NCI-H2081 (cell line): ENCODE data around the gene PCDH9.

Source experiments
- DNase-seq, 2 experiments: peaks; one replicate each; lab custom pipeline; 2025; lab: John Stamatoyannopoulos, UW

PCDH9 gene

DNA sequence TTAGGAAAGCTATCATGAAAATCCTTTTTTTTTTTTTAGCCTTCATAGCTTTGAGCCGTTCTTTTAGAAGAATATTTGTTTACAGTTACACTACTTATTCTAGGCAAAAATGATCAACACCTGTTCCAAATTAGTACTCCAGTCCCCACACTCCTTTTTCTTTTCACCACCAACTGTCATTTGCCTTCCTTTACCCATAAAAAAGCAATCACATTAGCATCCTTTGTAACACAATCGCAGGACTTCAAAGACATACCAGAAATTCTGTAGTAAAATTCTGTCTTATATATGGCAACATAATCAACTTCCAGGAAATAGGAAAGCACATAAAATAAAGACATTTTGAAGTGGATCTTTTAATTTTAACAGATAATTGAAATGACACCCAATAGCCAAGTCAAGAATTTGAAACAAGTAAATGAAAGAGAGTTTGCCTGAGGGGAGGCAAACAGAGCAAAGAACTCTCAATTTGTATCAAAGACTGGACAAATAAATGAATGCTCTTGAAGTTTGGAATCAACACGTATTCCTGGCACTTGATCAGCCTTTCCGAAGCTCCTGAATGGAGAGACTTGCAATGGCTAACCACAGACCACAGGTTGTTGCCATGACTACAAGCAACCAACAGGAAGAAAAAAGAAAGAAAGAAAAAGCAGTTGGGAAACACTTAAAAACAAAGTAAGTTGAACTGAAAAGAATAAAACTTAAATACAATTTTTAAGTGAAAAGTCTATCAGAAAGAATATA, 206.8 kb downstream of the PCDH9 start:
- DNase-seq = peak; percentile 32 to 57

GRCh38 chr13:67018775-67019174, 211.4 kb downstream of the PCDH9 start:
- DNase-seq = no peak

DNA sequence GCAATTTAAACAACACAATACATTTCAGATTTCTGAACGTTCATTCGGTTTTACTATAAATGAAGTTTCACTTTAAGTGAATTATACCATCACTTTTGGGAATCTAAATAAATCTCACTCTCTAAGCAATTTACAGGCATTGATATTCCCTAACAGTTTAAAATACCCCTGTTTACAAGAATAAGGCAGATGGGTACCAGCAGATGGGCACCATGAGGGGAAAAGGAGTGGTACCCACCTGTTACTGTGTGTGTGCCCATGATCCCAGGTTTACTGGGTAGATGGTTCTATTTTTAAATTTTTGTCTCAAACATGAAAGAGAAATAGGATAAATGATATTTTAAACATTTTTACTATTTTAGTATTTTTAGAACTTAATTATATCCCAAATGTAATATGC, 212.9 kb downstream of the PCDH9 start:
- DNase-seq = no peak

- no peak for DNase-seq
These were observed 214.0 kb downstream of the PCDH9 start for GRCh38 chr13:67015976-67016600.

GRCh38 chr13:67014399-67014798, 215.7 kb downstream of the PCDH9 start:
- DNase-seq = no peak

- no peak for DNase-seq
These were observed 216.4 kb downstream of the PCDH9 start for GRCh38 chr13:67013709-67014108.

GRCh38 chr13:67008075-67008668, 222.0 kb downstream of the PCDH9 start:
- no peak for DNase-seq

- DNase-seq = no peak
These were observed 225.6 kb downstream of the PCDH9 start for GRCh38 chr13:67004511-67004910.

DNA sequence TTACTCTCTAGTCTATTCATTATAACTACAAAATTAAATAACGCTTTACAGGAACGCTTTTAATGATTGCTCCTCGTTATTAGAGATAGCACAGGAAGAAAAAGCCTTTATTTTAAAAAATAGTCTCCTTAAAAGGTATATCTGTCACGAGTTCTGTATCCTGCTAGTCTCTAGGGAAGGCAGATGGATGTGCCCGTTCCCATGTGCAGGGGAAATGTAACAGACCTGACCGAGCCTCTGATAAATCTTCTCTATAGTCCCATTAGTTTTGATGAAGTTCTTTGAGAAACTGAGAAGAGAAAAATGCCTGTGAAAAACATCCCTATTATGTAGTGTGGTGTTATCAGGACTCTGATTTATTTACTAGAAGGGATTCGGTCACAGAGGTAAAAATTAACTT, 226.4 kb downstream of the PCDH9 start:
- DNase-seq = no peak

DNA sequence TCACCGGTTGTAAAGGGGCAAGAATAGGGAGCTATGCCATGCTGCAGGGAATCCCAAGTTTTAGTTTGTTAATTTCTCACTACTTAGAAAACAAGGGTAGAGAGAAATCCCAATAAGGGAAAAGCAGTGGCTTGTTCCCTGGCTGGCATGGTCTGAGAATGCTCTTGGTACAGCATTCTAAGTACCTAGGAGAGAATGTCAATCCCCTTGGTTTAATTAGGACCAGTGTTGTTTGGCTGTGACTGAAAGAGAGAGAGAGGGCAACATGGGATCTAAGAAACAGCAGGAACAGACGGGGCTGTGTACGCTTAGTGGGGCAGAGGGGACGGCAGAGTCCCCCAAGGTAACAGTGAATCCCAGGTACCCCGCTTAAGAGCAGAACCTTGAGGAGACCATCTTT, 228.8 kb downstream of the PCDH9 start:
- DNase-seq = no peak

DNA sequence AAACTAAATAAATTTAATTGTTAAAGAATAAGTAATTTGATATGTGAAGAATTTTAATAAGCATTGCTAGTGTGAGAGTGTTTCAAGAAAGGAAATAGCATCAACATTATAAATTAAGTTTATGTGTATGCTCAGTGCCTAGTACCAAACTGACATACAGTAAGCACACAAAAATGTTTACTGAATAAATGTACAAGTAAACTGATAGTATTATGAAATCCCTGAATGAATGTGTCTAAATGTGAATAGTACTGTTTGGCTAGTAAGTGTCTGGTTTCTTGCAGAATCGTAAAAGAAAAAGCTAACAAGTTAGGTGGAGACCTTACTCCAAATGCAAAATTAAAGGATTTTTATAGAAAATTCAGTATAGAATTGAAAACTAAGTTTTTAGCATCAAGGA, 233.6 kb downstream of the PCDH9 start:
- DNase-seq = no peak

DNA sequence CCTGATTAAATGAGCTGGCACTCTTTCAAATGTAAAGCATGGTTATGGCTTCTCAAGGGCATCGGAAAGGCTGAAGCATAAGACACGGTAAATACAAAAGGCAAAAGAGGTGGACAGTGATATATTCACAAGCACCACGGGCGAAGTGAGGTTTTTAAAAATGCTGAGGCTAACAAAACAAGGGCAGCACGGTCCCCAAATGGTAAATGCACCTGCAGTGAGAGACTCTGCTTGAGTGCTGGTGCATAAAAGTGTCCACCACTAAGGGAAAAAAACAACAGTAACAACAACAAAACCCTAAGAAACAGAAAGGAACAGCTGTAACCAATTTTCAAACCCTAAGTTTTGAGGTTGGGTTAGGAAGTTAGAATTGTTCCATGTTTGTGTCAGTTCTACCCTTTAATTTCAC, 234.9 kb downstream of the PCDH9 start:
- no peak for DNase-seq

DNA sequence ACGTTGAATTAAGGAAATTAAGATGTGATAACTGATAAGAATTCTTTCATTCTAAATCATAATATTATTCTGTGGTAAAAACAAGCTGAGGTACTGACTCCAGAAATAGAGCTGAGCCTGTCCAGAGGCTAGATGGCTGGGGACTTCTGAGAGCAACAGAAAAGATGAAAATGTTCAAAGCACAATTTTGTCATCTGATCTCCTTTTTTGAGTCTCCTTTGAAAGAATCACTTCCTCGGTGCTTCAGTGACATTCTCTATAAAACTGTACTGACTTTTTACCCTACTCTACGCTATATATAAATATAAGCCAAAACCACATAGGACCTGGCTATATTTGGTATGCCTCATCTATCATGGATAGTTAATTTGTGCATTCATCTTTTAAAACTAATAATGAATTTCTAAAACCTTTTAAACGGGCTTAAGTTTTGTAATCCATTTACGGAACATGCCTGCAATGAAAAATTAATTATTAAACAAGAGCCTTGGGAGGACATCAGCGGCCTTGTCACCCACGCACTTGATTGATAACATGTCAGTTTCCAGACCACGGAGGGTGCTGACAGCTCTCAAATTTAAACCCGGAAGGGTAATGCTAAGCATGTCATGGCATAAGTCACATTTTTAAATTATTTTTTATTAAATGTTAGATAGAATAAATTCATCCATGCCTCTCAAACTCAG, 235.5 kb downstream of the PCDH9 start:
- DNase-seq = no peak

GRCh38 chr13:66994097-66994496, 236.0 kb downstream of the PCDH9 start:
- DNase-seq = peak; percentile 80 to 84

GRCh38 chr13:66992719-66993118, 237.4 kb downstream of the PCDH9 start:
- DNase-seq = no peak

DNA sequence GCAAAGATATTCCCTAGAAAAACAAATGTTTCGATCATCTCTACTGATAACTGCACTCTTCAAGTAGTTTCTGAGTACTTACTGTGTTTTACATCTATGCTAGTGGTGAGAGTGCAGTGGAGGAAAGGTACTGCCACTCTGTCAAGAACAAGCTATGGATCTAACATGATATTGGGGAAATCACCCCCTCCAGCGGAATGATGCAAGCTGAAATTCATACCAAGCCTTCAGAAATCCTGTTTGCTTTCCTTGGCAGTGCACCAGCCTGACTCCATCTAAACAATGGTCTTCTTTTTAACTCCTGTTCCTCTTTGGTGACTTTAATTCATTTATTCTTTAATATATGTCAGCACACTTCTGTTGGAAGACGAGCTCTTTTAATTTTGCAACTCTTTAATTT, 238.0 kb downstream of the PCDH9 start:
- peak in 1 of 2 experiments; percentile 56 for DNase-seq

DNA sequence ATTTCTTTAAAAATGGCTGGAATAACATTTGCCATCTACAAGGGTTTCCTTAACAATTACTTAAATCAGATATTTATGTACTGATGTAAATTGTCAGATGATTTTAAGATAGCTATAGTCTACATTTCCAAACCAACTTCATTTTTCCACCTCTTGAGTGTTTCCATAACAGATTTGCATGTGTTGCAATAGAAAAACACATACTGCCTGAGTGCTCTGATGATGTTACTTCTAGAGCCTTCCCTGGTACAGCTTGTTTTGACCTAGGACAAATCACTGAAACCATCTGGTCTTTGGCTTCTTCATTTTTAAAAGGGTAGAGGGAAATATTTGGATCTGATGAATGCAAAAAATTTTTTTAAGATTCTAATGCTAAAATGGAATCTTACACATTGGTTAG, 245.9 kb downstream of the PCDH9 start:
- no peak for DNase-seq

- DNase-seq = no peak
These were observed 248.2 kb downstream of the PCDH9 start for GRCh38 chr13:66981912-66982311.

DNA sequence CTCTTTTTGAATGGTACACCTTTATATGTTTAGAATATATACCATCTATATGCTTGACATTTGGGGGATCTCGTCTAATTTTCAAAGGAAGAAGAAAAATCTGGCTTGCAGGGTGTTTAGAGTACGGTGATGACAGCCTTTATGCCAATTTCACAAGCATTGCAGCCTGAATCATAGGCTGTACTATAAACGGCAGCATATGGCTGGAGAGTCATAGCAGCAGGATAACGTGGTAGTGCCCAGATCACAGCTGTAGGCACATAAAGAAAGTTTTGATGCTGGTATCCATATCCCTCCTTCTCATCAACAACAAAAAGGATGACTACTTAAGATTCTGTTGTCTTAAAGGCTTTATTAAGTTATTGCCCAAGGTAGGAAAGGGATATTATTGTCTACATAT, 253.0 kb downstream of the PCDH9 start:
- no peak for DNase-seq

- no peak for DNase-seq
These were observed 255.2 kb downstream of the PCDH9 start for GRCh38 chr13:66974889-66975288.

DNA sequence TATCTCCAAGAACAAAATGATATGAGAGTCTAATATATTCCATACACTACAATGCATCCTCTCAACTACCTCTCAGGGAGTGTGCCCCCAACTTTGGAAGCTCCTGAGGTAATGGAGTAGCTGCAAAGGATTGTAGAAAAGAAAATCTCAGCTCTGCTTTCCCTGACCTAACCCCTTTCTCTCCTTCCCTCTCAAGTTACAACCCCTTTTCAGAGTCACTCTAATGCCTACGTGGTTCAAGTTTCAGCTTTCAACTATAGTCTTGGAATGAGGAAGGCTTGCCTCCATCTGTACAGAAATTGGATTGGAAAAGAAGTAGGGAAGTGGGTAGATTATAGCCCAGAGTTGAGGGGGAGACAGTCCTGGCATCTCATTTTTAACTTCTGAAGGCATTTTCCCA, 256.0 kb downstream of the PCDH9 start:
- DNase-seq = no peak

- DNase-seq = no peak
These were observed 257.5 kb downstream of the PCDH9 start for GRCh38 chr13:66972659-66973058.

- no peak for DNase-seq
These were observed 259.1 kb downstream of the PCDH9 start for GRCh38 chr13:66971004-66971403.
